ENCODE data around the gene IFNL2. TPM values are rescaled to one million over a fixed set of nuclear protein-coding genes. Genes with fewer than 3 reads are reported as not detected.
"Not testable (repeated sequence)": the region's sequence is repeated elsewhere in the genome, so short reads cannot be mapped to it uniquely, and the experiment has no call there.

IFNL2 gene
- total RNA-seq, 1 donor from 2014 or later = not detected

DNA sequence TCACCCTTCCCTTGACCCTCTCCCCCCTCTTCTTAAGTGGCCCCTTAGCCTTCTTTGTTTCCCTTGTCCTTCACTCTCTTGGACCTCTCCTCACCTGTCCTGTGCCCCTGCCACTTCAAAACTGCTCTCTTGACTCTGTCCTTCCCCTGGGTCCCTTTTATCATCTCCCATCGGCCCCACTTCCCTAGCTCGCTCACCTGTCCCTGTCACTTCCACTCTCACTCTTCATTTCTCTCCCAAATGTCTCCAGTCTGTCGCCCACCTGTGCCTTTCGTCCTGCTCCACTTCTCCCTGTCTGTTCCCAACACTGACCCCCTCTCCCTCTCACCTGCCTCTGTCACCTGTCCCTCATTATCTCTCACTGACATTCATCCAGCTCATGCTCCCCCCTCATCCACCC lies 28.7 kb downstream of the IFNL2 start:
- DNase-seq (ENCODE audit: low read depth in 2 of 2) = no peak

DNA sequence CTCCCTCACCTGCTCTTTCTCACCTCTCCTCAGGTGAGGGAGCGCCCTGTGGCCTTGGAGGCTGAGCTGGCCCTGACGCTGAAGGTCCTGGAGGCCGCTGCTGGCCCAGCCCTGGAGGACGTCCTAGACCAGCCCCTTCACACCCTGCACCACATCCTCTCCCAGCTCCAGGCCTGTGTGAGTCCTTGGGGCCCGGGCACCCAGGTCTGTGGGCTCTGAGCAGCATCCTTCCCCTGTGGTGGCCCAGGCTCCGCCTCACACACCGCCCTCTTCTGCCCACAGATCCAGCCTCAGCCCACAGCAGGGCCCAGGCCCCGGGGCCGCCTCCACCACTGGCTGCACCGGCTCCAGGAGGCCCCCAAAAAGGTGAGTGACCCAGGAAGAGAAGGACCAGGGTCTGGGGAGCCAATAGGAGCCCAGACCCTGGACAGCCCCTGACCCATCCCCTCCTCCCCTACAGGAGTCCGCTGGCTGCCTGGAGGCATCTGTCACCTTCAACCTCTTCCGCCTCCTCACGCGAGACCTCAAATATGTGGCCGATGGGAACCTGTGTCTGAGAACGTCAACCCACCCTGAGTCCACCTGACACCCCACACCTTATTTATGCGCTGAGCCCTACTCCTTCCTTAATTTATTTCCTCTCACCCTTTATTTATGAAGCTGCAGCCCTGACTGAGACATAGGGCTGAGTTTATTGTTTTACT lies 29.9 kb downstream of the IFNL2 start:
- DNase-seq (ENCODE audit: low read depth in 2 of 2) = no peak

DNA sequence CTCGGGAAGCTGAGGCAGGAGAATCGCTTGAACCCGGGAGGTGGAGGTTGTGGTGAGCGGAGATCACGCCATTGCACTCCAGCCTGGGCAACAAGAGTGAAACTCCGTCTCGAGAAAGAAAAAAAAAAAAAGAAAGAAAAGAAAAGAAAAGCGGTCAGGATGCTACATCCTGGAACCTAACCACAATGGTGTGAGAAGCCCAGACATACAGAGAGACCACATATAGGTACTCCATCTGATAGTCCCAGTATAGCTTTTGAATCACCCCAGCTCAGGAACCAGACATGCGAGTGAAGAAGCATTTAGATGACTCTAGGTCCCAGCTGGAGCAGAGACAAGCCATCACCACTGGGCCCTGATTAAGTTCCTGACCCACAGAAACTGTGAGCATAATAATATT lies 31.2 kb downstream of the IFNL2 start:
- no peak for DNase-seq (ENCODE audit: low read depth in 2 of 2)

DNA sequence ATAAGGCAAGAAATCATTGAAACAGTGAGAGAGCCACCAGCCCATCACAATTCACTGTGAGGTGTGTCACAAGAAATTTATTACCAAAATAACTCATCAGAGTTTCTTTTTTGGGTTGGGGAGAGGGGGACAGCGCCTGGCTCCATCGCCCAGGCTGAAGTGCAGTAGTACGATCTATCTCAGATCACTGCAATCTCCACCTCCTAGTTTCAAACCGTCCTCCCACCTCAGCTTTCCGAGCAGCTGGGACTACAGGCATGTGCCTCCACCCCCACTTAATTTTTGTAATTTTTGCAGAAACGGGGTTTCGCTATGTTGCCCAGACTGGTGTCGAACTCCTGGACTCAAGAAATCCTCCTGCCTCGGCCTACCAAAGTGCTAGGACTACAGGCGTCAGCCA lies 31.6 kb downstream of the IFNL2 start:
- no peak for DNase-seq (ENCODE audit: low read depth in 2 of 2)

DNA sequence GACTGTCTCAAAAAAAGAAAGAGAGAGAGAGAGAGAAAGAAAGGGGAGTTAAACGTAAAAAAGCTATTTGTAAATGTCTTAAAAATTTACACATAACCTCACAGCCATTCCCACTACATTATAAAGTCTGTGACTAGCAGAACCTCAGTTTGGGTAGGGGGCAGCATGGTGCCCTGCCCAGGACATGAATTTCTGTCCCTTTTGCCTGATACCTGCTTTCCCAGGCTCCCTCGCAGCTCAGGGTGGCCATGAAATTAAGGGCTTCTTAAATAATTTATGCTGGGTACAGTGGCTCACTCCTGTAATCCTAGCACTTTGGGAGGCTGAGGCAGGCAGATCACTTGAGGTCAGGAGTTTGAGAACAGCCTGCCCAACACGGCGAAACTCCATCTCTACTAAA lies 32.8 kb downstream of the IFNL2 start:
- DNase-seq (ENCODE audit: low read depth in 2 of 2) = no peak

DNA sequence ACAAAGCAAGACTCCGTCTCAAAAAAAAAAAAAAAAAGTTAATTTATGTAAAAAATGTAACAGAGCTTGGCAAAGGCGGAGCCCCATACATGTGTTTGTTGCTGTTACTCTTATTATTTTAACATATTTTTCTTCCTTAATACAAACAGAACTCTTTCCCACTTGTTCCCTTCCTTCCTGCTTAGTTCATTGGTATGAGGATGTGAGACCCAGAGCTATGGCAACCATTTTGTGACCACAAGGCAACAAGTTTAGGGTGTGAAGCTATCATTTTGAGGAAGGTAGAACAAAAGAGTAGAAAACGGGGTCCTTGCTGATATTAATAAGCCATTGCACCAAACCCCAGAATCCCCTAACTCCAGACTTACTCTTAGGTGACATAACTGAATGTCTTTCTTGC lies 33.4 kb downstream of the IFNL2 start:
- DNase-seq (ENCODE audit: low read depth in 2 of 2) = no peak

DNA sequence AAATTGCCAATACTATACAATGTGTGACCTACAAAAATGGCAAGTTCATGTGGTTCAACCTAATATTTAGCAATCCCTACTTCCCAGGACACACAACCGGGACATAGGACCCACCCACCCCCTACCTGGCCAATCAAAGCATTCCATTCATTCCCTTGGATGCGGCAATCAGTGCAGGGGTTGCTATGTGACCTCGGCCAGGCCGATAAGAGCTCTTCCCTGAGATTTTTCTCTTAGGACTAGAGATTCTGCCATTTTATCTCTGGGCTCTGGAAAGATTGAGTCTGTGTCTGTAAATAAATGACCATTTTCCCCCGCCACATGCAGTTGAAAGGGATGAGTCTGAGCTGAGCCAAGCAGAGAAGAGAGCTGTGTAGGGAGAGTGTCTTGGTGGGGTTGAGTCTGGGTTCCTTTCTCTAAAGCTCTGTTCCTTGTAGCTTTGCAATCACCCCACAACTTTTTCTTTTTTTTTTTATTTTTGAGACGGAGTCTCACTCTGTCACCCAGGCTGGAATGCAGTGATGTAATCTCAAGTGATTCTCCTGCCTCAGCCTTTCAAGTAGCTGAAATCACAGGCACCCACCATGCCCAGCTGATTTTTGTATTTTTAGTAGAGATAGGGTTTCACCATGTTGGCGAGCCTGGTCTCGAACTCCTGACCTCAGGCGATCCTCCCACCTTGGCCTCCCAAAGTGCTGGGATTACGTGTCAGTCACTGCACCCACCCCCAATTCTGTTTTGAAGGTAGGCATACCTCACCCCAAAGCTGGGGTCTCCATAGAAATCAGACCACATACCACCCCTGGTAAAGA lies 35.4 kb downstream of the IFNL2 start:
- DNase-seq (ENCODE audit: low read depth in 2 of 2) = no peak

DNA sequence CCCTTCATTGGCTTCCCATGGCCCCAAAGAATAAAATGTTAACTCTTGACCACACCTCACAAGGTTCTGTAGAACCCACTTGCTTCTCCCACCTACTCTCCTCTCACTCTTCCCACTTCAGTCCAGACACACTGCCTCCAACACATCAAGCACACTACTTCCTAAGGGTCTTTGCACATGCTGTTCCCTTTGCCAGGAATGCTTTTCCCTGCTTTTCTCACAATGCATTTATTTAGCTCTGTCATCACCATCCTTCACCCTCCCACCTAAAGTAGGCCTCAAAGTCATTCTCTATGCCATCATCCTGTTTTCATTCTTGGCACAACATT lies 36.0 kb downstream of the IFNL2 start:
- no peak for DNase-seq (ENCODE audit: low read depth in 2 of 2)

DNA sequence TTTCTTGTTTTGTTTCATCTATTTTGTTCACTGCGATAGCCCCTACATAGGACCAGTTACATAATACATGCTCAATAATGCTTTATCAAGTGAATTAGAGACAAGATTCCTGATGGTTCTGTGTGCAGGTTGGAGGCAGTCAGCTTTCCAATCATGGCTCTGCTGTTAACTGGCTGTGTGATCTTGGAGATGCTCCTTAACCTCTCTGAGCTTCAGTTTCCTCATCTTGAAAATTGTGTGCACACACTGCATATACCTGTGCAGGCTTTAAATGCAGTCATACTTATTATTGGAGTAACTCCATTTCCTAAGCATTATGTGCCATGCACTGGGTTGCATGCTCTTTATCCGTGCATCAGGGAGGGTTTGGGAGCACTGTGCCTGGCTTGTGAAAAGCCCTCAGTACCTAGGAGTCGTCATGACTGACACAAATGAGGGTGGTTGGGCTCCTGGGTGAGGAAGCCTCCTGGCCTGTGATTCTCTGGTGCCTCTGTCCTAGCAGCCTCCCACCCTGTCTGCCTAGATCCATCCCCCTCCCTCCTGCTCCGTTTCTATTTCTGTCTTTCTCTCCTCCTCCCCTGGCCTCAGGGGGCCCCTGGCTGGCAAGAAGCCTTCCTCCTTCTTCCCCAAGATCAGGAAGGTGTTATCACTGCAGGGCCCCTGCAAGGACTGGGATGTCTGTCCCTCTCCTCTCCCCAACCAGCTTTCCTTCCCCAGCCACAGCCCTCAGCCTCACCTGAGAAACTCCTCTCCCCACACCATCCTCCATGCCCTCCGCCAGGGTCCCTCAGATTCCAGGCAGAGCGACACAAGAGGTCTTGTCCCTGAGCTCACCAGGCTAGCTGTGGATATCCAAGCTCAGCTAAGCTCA lies 36.7 kb downstream of the IFNL2 start:
- no peak for DNase-seq (ENCODE audit: low read depth in 2 of 2)

DNA sequence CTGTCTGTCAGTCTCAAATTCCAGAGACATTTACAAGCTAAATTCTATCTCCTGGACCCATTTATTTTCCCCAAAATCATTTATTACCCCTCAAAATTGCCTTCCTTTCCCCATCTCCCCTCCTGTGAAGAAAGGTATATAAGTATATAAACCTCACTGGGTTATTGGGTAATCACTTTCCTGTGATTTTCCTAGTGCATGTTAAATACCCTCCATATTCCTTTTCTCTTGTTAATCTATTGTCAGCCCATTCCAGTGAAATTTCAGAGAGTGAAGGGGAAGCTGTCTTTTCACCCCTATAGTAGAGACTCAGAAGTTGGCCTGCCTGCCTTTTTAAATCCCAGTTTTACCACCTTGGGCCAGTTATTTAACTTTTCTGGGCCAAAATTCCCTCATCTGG lies 37.9 kb downstream of the IFNL2 start:
- no peak for DNase-seq (ENCODE audit: low read depth in 2 of 2)

DNA sequence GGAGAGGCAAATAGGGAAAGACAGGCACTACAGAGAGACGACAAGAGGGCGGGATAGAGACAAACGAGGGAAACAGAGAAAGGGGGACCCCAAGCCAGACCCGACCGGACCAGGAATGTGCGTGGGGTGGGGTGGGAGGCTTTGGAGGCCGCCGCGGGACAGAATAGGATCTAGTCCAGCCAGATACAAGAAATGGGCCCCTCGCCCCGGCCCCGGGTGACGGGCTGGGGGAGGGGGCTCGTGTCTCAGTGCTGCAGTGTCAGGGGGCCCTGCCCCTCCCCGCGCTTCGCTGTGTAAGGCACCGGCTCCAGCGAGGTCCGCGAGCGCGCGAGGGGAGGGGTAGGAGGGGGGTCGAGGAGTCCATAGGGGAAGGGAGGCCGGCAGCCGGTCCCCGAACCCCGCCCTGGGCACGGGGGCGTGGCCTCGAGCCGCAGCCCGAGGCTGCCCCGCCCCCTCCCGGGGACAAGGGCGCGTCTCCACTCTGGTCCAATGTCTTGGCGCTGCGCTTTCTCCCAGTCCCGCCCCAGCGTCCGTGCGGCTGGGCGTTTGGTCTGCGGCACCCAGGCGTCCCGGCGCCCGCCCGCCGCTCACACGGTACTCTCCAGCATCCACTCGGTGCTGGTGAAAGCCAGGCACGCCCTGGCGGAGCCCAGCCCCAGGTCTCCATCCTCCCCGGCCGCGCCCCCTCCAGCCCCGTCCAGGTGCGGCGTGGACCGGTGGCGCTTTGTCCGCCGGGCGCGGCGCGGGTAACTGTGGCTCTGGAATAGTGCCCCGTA lies 39.0 kb downstream of the IFNL2 start:
- DNase-seq (ENCODE audit: low read depth in 2 of 2) = no peak

DNA sequence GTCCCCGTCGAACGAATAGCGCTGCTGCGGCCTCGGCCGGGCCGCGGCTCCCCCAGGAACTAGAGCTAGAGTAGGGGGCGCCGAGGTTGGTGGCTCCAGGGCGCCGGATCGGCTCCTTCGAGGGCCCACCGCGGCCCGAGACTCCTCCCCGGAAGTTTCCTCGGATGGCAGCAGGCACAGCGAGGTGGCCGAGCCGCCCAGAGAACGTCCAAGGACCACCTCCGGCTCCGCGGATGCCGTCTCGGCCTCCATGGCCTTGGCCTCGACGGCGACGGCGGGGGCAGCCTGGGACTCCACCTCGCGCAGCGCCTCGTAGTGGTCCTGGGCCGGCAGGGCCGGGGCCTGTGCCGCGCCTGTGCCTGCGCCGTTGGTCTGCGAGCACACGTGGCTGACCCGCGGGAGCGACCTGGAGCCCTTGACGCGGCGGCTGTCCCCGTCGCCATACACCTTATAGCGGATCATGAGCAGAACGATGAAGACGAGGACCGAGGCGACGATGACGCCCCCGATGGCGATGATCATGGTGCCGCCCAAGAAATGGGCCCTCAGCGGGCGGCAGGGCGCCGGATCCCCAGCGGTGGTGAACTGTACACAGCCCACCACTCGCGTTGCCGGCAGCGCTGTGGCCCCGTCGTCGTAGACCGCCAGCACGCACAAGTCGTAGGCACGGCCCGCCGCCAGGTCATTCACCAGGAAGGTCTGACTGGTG lies 39.8 kb downstream of the IFNL2 start:
- peak in 1 of 2 donors; percentile 30 for DNase-seq (ENCODE audit: low read depth in 2 of 2)

DNA sequence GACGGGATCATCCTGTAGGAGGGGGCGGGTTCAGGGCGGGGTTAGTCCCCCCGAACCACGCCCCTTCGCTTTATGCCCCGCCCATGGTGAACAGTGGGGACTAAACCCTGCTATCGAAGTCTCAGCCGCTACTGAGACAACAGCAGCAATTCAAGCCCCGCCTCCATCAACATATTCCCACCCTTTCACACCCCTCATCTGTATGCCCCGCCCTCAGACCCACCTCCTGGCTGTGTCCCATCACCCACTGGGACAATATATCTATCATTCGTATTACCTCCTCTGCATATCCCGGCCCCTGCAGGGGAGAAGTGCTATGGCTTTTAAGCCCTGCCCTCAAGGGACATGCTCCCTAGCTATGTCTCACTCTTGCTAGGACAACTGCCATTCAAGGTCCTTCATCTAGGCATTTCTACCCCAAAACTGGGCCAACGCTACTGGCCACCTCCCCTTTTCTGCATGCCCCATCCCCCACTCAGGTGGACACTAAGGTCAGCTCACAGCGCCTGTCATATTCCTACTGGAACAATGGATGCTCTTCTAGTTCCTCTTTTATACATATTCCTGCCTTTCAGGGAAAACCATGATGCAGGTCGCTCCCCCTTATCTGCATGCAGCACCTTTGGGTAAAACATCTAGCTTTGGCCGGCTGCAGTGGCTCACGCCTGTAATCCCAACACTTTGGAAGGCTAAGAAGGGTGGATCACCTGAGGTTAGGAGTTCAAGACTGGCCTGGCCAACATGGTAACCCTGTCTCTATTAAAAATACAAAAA lies 40.5 kb downstream of the IFNL2 start:
- DNase-seq (ENCODE audit: low read depth in 2 of 2) = peak in 1 of 2 donors; percentile 43

DNA sequence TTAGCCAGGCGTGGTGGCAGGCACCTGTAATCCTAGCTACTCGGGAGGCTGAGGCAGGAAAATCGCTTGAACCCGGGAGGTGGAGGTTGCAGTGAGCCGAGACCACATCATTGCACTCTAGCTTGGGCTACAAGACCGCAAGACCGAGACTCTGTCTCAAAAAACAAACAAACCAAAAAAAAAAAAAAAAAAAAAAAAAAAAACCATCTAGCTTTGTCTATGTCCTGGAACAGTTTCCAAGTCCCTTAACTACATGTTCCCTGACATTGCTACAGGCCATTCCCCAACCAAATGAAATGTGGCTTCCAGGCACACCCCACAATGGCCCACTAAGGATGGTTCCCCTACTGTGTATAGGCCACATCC lies 41.1 kb downstream of the IFNL2 start:
- not testable (repeated sequence) for DNase-seq (ENCODE audit: low read depth in 2 of 2)

DNA sequence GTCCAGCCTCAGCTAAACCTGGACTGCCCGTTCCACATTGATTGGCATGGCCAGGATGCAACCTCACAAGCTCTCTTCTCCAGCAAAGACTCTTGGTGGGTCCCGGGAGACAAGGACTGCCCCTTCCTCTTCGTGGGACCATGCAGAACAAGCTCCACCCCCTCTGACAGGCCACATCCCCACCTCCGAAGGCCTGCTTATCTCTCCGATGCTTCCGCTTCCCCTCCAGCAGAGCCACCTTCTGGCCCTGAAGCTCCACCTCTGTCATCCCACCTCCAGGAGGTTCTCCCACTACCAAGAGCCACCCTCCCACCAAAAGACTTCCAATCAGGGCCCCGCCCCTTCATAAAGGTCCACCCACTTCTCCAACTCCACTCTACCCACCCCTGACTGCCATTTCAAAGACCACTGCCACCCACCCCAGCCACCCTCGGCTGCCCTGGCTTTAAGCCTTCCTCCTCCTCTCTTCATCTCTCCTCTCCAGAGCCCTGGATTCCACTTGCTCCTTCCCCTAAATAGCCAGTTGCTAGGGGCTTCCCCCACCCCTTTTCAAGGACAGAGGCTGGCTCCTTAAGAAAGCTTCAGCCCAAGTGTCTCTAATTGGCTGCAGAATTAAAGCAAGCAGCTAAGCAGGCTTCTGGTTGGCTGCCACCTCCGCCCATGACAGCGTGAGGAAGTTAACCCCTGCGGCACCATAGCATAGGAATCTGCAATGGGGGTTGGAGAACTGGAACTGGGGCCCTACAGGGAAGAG lies 42.5 kb downstream of the IFNL2 start:
- DNase-seq (ENCODE audit: low read depth in 2 of 2) = peak in 1 of 2 donors; percentile 9

DNA sequence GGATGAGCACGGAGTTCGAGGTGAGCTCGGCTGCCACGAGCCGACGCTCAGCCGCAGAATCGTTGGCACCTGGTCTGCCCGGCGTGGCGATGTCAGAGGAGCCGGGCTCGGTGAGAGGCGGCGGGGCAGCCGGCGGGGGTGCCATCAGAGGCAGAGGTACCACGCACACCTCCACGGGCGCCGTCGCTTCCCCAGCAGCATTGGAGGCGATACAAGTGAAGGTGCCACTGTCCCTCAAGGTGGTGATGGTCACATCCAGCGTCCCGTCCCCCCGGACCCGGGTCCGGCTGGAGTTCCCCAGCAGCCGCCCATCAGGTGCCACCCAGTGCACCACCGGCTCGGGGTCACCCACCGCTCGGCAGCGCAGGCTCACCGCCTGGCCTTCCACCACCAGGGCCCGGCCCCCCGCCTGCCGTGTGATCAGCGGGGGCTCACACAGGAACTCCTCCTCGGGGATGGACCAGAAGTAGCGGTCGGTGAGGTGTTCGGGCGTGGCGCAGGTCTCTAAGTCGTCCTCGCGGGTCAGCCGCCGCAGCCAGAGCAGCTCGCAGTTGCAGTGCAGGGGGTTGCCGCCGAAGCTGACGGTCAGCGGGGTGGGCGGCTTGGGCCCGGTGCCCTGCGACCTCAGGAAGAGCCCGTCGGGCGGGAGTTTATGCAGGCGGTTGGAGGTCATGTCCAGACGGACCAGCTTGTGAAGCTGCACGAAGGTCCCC lies 46.0 kb downstream of the IFNL2 start:
- no peak for DNase-seq (ENCODE audit: low read depth in 2 of 2)

DNA sequence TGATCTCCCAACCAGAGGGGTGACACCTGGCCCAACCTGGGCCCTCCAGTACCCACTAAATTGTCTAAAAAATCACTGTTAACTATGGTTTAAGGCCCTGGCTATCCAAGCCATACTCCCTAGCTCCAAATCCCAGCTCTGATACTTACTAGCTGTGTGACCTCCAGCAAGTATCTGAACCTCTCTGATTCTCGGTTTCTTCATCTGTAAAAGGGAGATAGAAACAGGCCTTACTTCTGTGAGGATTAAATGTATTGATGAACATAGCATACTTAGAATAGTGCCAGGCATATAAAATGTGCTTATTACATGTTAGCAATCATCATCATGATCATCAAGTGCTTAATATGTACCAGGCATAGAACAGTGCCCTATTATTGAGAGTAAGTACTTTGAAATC lies 47.7 kb downstream of the IFNL2 start:
- no peak for DNase-seq (ENCODE audit: low read depth in 2 of 2)

DNA sequence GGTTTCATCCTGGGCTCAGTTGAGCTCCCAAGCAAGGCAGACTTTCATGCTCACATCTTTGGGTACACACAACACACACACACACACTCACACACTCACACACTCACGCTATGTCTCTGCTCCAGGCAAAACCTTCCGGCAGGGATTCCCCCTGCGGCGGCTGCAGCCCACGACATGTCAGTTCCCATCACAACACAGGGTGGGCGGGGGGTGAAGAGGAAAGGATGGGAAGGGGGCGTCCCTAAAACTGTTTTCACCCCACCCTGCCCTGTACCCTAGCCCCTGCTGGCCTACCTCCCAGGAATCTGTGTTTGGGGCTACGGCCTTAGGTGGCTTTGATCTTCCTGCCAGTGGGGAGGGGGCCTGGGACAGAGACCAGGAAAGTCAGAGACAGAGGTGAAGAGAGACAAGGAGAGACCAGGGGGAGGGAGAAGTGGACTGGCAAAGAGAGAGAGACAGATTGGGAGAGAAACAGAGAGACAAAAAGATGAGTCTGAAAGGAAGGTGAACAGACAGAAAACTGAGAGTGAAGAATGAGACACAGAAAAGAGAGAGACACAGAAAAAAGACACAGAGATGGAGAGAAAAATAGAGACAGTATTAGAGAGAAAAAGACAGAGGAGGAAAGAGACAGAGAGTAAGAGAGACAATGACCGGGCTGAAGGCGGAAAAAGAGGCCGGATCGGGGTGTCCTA lies 48.6 kb downstream of the IFNL2 start:
- DNase-seq (ENCODE audit: low read depth in 2 of 2) = no peak
